Measurements from ENCODE around the gene PICK1.

- TF ChIP-seq EZH2phosphoT487 (IDR thresholded peaks at IDR 0.05; ENCODE audit: insufficient read depth, low read depth) (no peak), EZH2 (IDR thresholded peaks at IDR 0.05; ENCODE audit: insufficient read depth, poor library complexity, severe bottlenecking) (no peak)
Measured at GRCh38 chr22:38051261-38051660, 5.9 kb upstream of the PICK1 start.
